Putamen (tissue), 1 donor: ENCODE data around the gene BORCS6.

ENCODE experiments used
- DNase-seq: peaks from one replicate; pipeline ENCODE4 v3.0.0-alpha.2; 2016; ENCODE audit warnings: low spot score

Gene BORCS6

GRCh38 chr17:8142158-8142886, 47.7 kb downstream of the BORCS6 start:
- no peak for DNase-seq

DNA sequence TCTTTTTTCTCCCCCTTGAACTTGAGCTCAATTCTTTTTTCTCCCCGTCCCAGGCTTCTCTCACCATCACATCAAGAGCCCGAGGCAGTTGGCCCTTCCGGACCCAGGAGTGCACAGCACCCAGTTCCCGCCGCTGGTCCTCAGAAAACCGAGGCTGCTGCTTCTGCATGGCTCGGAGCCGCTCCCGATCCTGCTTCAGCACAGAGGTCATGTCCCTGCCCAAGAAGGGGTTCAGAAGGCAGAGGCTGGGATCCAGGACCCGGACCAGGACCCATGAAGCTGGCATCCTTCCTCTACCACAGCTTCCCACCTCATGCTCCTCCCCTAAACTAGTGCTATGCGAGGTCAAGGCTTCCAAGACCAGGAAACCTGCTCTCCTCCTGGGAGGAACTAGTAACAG, 48.2 kb downstream of the BORCS6 start:
- DNase-seq = no peak

- DNase-seq = no peak
Measured at GRCh38 chr17:8141045-8141444, 48.9 kb downstream of the BORCS6 start.

- no peak for DNase-seq
Measured at GRCh38 chr17:8140065-8141029, 49.6 kb downstream of the BORCS6 start.

GRCh38 chr17:8138672-8139371, 51.2 kb downstream of the BORCS6 start:
- peak; percentile 94 for DNase-seq

GRCh38 chr17:8138374-8138671, 51.7 kb downstream of the BORCS6 start:
- DNase-seq = no peak
